Body of pancreas (tissue), 4 donors: ENCODE measurements around the gene HIP1R. TPM values are rescaled to one million over a fixed set of nuclear protein-coding genes. Genes with fewer than 3 reads are reported as not detected.
"Not testable (repeated sequence)": the region's sequence is repeated elsewhere in the genome, so short reads cannot be mapped to it uniquely, and the experiment has no call there.

ENCODE experiments used
- ATAC-seq: fragments of 150-250 bp; one replicate; pipeline ENCODE4 v1.9.1; 2016
- DNase-seq, 4 donors: peaks; one replicate each; pipeline ENCODE4 v3.0.0-alpha.2; 2019
- H3K27ac ChIP-seq, 4 donors: fragments of 200-600 bp; sonication (generic); 1 replicate in 3 of 4; 2 replicates in 1 of 4; pipeline versions ENCODE4 v1.5.1 to v1.6.1; 2016 to 2019; ENCODE audit warnings: mild to moderate bottlenecking in 1 of 4, mixed read lengths in 1 of 4, moderate library complexity in 1 of 4
- H3K27me3 ChIP-seq, 2 donors: fragments of 200-600 bp; sonication (generic); one replicate each; pipeline ENCODE4 v1.6.0; 2016; ENCODE audit warnings: mild to moderate bottlenecking in 1 of 2
- H3K36me3 ChIP-seq, 2 donors: fragments of 200-600 bp; sonication (generic); replicated peaks in 1 of 2; 2 replicates each; pipeline ENCODE4 v1.5.1; 2016; ENCODE audit warnings: low read depth in 2 of 2; ENCODE audit not compliant: insufficient read depth in 1 of 2
- H3K4me1 ChIP-seq: fragments of 200-600 bp; sonication (generic); one replicate; pipeline ENCODE4 v1.6.0; 2016
- H3K4me3 ChIP-seq, 2 donors: fragments of 200-600 bp; sonication (generic); 1 replicate in 1 of 2; 2 replicates in 1 of 2; pipeline ENCODE4 v1.5.1; 2016 to 2019
- H3K9me3 ChIP-seq, 3 donors: fragments of 200-600 bp; sonication (generic); 1 replicate in 2 of 3; 2 replicates in 1 of 3; pipeline ENCODE4 v1.5.1; 2016
- POLR2A ChIP-seq, 3 donors: fragments of 450-650 bp; IDR thresholded peaks; one replicate each; pipeline ENCODE4 v1.6.1; 2016; ENCODE audit warnings: antibody characterized with exemption in 3 of 3, mild to moderate bottlenecking in 2 of 3
- WGBS, 2 donors: methylation state at CpG; one replicate each; pipeline ENCODE4 v1.1.5; 2017; 5-methylcytosine and 5-hydroxymethylcytosine counted together
- intact Hi-C: fragments of 100-400 bp; cut with DNase I; formaldehyde crosslinking; loops from one replicate; pipeline ENCODE4 v1.15.1; 2023
- total RNA-seq, 2 donors: library from RNA; depleted of rRNA; stranded (reverse); fragments of >200 nt; gene quantifications; one replicate each; pipeline ENCODE4 v1.1.0, GENCODE V29; 2016
- TF ChIP-seq, protein P1 (sequence below), 7 experiments: fragments of 450-650 bp in 4 of 7; fragments of 200-600 bp in 3 of 7; sonication (generic) in 3 of 7; IDR thresholded peaks; one replicate each; pipeline ENCODE4 v1.5.1; 2016 to 2019; ENCODE audit warnings: antibody characterized with exemption in 7 of 7

Gene HIP1R
- total RNA-seq, 2 donors from 2014 or later, result 111 to 183 TPM

- Histone ChIP-seq H3K36me3 (no peaks in the 10 kb centered on the region), H3K27ac (peak overlapping the region; percentile 93 to 99 (median 98)), H3K4me1 (peaks cover 81% of the 10 kb centered on the region), H3K27me3 (no peaks in the 10 kb centered on the region), H3K9me3 (no peaks in the 10 kb centered on the region), H3K4me3 (no peak overlapping the region)
- no peak for TF ChIP-seq POLR2A (IDR thresholded peaks at IDR 0.05)
- TF ChIP-seq, protein P1, sequence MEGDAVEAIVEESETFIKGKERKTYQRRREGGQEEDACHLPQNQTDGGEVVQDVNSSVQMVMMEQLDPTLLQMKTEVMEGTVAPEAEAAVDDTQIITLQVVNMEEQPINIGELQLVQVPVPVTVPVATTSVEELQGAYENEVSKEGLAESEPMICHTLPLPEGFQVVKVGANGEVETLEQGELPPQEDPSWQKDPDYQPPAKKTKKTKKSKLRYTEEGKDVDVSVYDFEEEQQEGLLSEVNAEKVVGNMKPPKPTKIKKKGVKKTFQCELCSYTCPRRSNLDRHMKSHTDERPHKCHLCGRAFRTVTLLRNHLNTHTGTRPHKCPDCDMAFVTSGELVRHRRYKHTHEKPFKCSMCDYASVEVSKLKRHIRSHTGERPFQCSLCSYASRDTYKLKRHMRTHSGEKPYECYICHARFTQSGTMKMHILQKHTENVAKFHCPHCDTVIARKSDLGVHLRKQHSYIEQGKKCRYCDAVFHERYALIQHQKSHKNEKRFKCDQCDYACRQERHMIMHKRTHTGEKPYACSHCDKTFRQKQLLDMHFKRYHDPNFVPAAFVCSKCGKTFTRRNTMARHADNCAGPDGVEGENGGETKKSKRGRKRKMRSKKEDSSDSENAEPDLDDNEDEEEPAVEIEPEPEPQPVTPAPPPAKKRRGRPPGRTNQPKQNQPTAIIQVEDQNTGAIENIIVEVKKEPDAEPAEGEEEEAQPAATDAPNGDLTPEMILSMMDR (IDR thresholded peaks at IDR 0.05), result no peak
- WGBS, 2 donors, result 30 to 47% methylated on average over 5 of the region's 5 CpGs
- no peak for ATAC-seq
- no peak for DNase-seq
- intact Hi-C loops, result no loop called here
These were observed 52.6 kb downstream of the HIP1R start for GRCh38 chr12:122887819-122888212.

- TF ChIP-seq, protein P1 (IDR thresholded peaks at IDR 0.05), result no peak
- peak in 2 of 3 donors; percentile 83 to 87 for TF ChIP-seq POLR2A (IDR thresholded peaks at IDR 0.05)
- intact Hi-C loops, result no loop called here
- H3K36me3 ChIP-seq, result no peaks in the 10 kb centered on the region
- no peak overlapping the region for H3K4me3 ChIP-seq
- H3K27ac ChIP-seq, result peak overlapping the region; percentile 93 to 99 (median 98)
- WGBS, 2 donors, result 2 to 3% methylated on average over 12 of the region's 12 CpGs
- no peaks in the 10 kb centered on the region for H3K9me3 ChIP-seq
- peak; percentile 96 for ATAC-seq
- H3K4me1 ChIP-seq, result peaks cover 85% of the 10 kb centered on the region
- H3K27me3 ChIP-seq, result no peaks in the 10 kb centered on the region
- peak; percentile 91 to 98 (median 94) for DNase-seq
These were observed 53.0 kb downstream of the HIP1R start for GRCh38 chr12:122888232-122888752.

- Histone ChIP-seq H3K9me3 (no peaks in the 10 kb centered on the region), H3K27me3 (no peaks in the 10 kb centered on the region), H3K4me3 (no peak overlapping the region), H3K4me1 (peaks cover 87% of the 10 kb centered on the region), H3K27ac (peak overlapping the region in 3 of 4 donors; percentile 97 to 99 (median 98)), H3K36me3 (no peaks in the 10 kb centered on the region)
- ATAC-seq, result no peak
- intact Hi-C loops, result no loop called here
- no peak for TF ChIP-seq POLR2A (IDR thresholded peaks at IDR 0.05)
- TF ChIP-seq, protein P1 (IDR thresholded peaks at IDR 0.05), result no peak
- 50 to 69% methylated on average over 13 of the region's 13 CpGs for WGBS, 2 donors
- no peak for DNase-seq
These were observed 54.7 kb downstream of the HIP1R start for GRCh38 chr12:122889761-122890520.

DNA sequence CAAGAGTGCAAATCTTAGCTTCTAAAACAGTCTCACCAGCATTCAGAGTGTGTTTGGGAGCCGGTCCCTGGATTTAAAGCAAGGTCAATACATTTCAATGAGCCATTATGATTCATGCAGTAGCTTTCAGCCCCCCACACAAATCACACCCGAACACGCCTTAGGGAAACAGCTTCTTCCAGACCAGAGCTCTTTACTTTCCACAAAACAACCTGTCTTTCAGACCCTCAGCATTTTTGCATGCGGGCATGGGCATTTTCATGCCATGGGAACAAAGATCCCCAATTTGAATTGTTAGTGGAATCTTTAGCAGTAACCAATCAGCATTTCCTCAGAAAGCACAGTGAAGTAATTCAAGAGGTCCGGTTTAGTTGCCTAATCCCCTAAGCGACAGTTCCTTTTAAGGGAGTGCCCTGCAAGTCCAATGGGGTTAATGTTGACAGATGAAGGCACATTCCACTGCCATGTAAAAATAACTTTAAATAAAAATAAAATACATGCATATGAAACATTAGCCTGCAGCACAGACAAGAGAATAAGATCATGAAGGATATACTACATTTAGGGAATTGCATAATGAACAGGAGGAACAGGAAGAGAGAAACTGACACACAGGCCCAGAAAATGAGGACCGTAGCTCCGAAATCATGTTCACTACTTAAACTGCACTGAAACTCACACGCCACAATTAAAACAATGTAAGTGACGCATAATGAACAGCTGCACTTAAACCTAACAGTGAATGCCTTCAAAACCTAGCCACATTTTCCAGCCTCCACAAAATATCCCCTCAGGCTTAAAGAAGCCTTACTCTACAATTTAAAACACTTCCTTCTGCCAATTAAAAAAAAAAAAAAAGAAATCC lies 56.6 kb downstream of the HIP1R start:
- no peak overlapping the region for H3K4me3 ChIP-seq

DNA sequence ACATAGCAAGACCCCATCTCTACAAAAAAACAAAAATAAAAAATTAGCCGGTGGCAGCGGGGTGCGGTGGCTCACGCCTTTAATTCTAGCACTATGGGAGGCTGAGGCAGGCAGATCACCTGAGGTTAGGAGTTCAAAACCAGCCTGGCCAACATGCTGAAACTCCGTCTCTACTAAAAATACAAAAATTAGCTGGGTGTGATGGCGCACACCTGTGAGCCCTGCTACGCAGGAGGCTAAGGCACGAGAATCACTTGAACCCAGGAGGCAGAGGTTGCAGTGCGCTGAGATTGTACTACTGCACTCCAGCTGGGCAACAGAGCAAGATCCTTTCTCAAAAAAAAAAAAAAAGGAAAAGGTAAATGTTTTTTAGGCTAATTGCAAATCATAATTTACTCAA lies 57.5 kb downstream of the HIP1R start:
- H3K27me3 ChIP-seq, intact Hi-C loops, H3K36me3 ChIP-seq, DNase-seq, ATAC-seq, H3K9me3 ChIP-seq, H3K4me3 ChIP-seq: not testable (repeated sequence)
- Histone ChIP-seq H3K27ac (peak overlapping the region; percentile 69 to 99 (median 91)), H3K4me1 (peaks cover 76% of the 10 kb centered on the region)
- 91 to 95% methylated on average over 9 of the region's 9 CpGs for WGBS, 2 donors

More for the DNA sequence above, 56.6 kb downstream of the HIP1R start:
- DNase-seq, result no peak
- Histone ChIP-seq H3K9me3 (no peaks in the 10 kb centered on the region), H3K4me1 (peaks cover 84% of the 10 kb centered on the region), H3K27ac (peak overlapping the region in 3 of 4 donors; percentile 84 to 99 (median 98)), H3K36me3 (no peaks in the 10 kb centered on the region), H3K27me3 (no peaks in the 10 kb centered on the region)
- TF ChIP-seq POLR2A (IDR thresholded peaks at IDR 0.05), result no peak
- TF ChIP-seq, protein P1 (IDR thresholded peaks at IDR 0.05), result no peak
- no peak for ATAC-seq
- 46 to 61% methylated on average over 10 of the region's 10 CpGs for WGBS, 2 donors
- intact Hi-C loops, result no loop called here
